ENCODE data around the gene LEP.

GRCh38 chr7:128201690-128202085, 39.4 kb upstream of the LEP start:
- TF ChIP-seq CTCF (IDR thresholded peaks at IDR 0.05): no peak
- TF ChIP-seq POLR2A (IDR thresholded peaks at IDR 0.05): no peak
